BLaER1 treated with 17β-estradiol and CSF1 and Interleukin-3, amounts not matched to agents 10 nM and 100 nM (cell line): ENCODE data around the gene MAPK4.

Source experiments
- H3K27ac ChIP-seq, 11 experiments: shearing (Covaris generic); formaldehyde crosslinking; 2 replicates each; pipeline ENCODE4 v1.8.1; 2022
- H3K27me3 ChIP-seq, 11 experiments: shearing (Covaris generic); formaldehyde crosslinking; 2 replicates each; pipeline ENCODE4 v1.8.1; 2022
- H3K36me3 ChIP-seq, 11 experiments: shearing (Covaris generic); formaldehyde crosslinking; 2 replicates each; pipeline ENCODE4 v1.8.1; 2022
- H3K4me1 ChIP-seq, 10 experiments: shearing (Covaris generic); formaldehyde crosslinking; 2 replicates each; pipeline ENCODE4 v1.8.1; 2022
- H3K4me2 ChIP-seq, 11 experiments: shearing (Covaris generic); formaldehyde crosslinking; 2 replicates each; pipeline ENCODE4 v1.8.1; 2022
- H3K4me3 ChIP-seq, 10 experiments: shearing (Covaris generic); formaldehyde crosslinking; 2 replicates each; pipeline ENCODE4 v1.8.1; 2022
- H3K9ac ChIP-seq, 11 experiments: shearing (Covaris generic); formaldehyde crosslinking; 2 replicates each; pipeline ENCODE4 v1.8.1; 2022
- H3K9me3 ChIP-seq, 11 experiments: shearing (Covaris generic); formaldehyde crosslinking; replicated peaks in 1 of 11; 2 replicates each; pipeline ENCODE4 v1.8.1; 2022
- H4K20me1 ChIP-seq, 11 experiments: shearing (Covaris generic); formaldehyde crosslinking; 2 replicates each; pipeline ENCODE4 v1.8.1; 2022
- Cebpa-rat ChIP-seq, 11 experiments: shearing (Covaris generic); IDR thresholded peaks; 2 replicates each; pipeline ENCODE4 v1.8.1; 2022

MAPK4 gene

GRCh38 chr18:50729376-50729775, 169.5 kb downstream of the MAPK4 start:
- Histone ChIP-seq H3K4me1 (peaks cover 16 to 29% (median 25%) of the 10 kb centered on the region in 10 experiments), H4K20me1 (no peaks in the 10 kb centered on the region), H3K9ac (no peak overlapping the region), H3K27ac (no peak overlapping the region), H3K4me3 (no peak overlapping the region), H3K27me3 (no peaks in the 10 kb centered on the region), H3K9me3 (peaks cover 0 to 15% (median 11%) of the 10 kb centered on the region in 11 experiments; a peak in 13 of 22 replicates), H3K4me2 (no peak overlapping the region), H3K36me3 (no peaks in the 10 kb centered on the region)
- no peak for TF ChIP-seq Cebpa-rat (IDR thresholded peaks at IDR 0.05)

- Histone ChIP-seq H3K9ac (no peak overlapping the region), H3K4me1 (peaks cover 16 to 29% (median 25%) of the 10 kb centered on the region in 10 experiments), H4K20me1 (no peaks in the 10 kb centered on the region), H3K36me3 (no peaks in the 10 kb centered on the region), H3K4me3 (no peak overlapping the region), H3K9me3 (peaks cover 0 to 15% (median 11%) of the 10 kb centered on the region in 11 experiments; a peak in 13 of 22 replicates), H3K4me2 (no peak overlapping the region), H3K27me3 (no peaks in the 10 kb centered on the region), H3K27ac (no peak overlapping the region)
- no peak for TF ChIP-seq Cebpa-rat (IDR thresholded peaks at IDR 0.05)
Observed at GRCh38 chr18:50729986-50730385, 170.1 kb downstream of the MAPK4 start.

GRCh38 chr18:50734342-50734741, 174.5 kb downstream of the MAPK4 start:
- no peak overlapping the region for H3K9ac ChIP-seq

GRCh38 chr18:50734886-50735285, 175.0 kb downstream of the MAPK4 start:
- Histone ChIP-seq H3K9me3 (peaks cover 0 to 11% (median 0%) of the 10 kb centered on the region in 11 experiments; a peak in 5 of 22 replicates), H3K36me3 (no peaks in the 10 kb centered on the region), H3K9ac (no peak overlapping the region), H3K4me1 (no peaks in the 10 kb centered on the region), H3K27ac (no peak overlapping the region), H3K4me2 (no peak overlapping the region), H3K4me3 (no peak overlapping the region), H3K27me3 (no peaks in the 10 kb centered on the region), H4K20me1 (no peaks in the 10 kb centered on the region)
- TF ChIP-seq Cebpa-rat (IDR thresholded peaks at IDR 0.05), result no peak

More at GRCh38 chr18:50734342-50734741, 174.5 kb downstream of the MAPK4 start:
- Histone ChIP-seq H3K4me2 (no peak overlapping the region), H3K27ac (no peak overlapping the region), H4K20me1 (no peaks in the 10 kb centered on the region), H3K36me3 (no peaks in the 10 kb centered on the region), H3K27me3 (no peaks in the 10 kb centered on the region), H3K4me3 (no peak overlapping the region), H3K4me1 (no peaks in the 10 kb centered on the region), H3K9me3 (peaks cover 0 to 16% (median 4%) of the 10 kb centered on the region in 11 experiments; a peak in 12 of 22 replicates)
- no peak for TF ChIP-seq Cebpa-rat (IDR thresholded peaks at IDR 0.05)

GRCh38 chr18:50737127-50737526, 177.2 kb downstream of the MAPK4 start:
- no peaks in the 10 kb centered on the region for H3K27me3 ChIP-seq
- no peak overlapping the region for H3K4me3 ChIP-seq
- H3K27ac ChIP-seq, result no peak overlapping the region
- H3K9me3 ChIP-seq, result peaks cover 0 to 10% (median 0%) of the 10 kb centered on the region in 11 experiments; a peak in 5 of 22 replicates
- no peaks in the 10 kb centered on the region for H3K36me3 ChIP-seq
- H3K9ac ChIP-seq, result no peak overlapping the region
- no peak for TF ChIP-seq Cebpa-rat (IDR thresholded peaks at IDR 0.05)
- no peaks in the 10 kb centered on the region for H4K20me1 ChIP-seq
- H3K4me2 ChIP-seq, result no peak overlapping the region
- H3K4me1 ChIP-seq, result peaks cover 0 to 4% (median 0%) of the 10 kb centered on the region in 10 experiments; a peak in 4 of 20 replicates

- no peaks in the 10 kb centered on the region for H3K36me3 ChIP-seq
Observed at GRCh38 chr18:50738098-50738757, 178.3 kb downstream of the MAPK4 start.

GRCh38 chr18:50742952-50743351, 183.1 kb downstream of the MAPK4 start:
- H3K4me1 ChIP-seq, result peaks cover 0 to 28% (median 0%) of the 10 kb centered on the region in 10 experiments; a peak in 6 of 20 replicates
- TF ChIP-seq Cebpa-rat (IDR thresholded peaks at IDR 0.05), result no peak
- H3K4me3 ChIP-seq, result no peak overlapping the region
- H3K9ac ChIP-seq, result peak overlapping the region in 2 of 11 experiments; percentile 47 to 48; a peak in 3 of 22 replicates
- H3K36me3 ChIP-seq, result no peaks in the 10 kb centered on the region
- H3K4me2 ChIP-seq, result peak overlapping the region in 3 of 11 experiments; percentile 60 to 78 (median 68); a peak in 6 of 22 replicates
- H4K20me1 ChIP-seq, result no peaks in the 10 kb centered on the region
- peak overlapping the region in 4 of 11 experiments; percentile 46 to 78 (median 72); a peak in 8 of 22 replicates for H3K27ac ChIP-seq
- peaks cover 0 to 16% (median 11%) of the 10 kb centered on the region in 11 experiments; a peak in 16 of 22 replicates for H3K9me3 ChIP-seq
- H3K27me3 ChIP-seq, result no peaks in the 10 kb centered on the region

More at GRCh38 chr18:50738098-50738757, 178.3 kb downstream of the MAPK4 start:
- TF ChIP-seq Cebpa-rat (IDR thresholded peaks at IDR 0.05), result no peak
- Histone ChIP-seq H3K4me3 (no peak overlapping the region), H3K27ac (no peak overlapping the region), H3K4me1 (peaks cover 0 to 13% (median 0%) of the 10 kb centered on the region in 10 experiments; a peak in 6 of 20 replicates), H3K9ac (no peak overlapping the region), H3K9me3 (peaks cover 0 to 18% (median 10%) of the 10 kb centered on the region in 11 experiments; a peak in 15 of 22 replicates), H3K4me2 (no peak overlapping the region), H3K27me3 (no peaks in the 10 kb centered on the region), H4K20me1 (no peaks in the 10 kb centered on the region)

- Histone ChIP-seq H3K36me3 (no peaks in the 10 kb centered on the region), H4K20me1 (no peaks in the 10 kb centered on the region), H3K4me3 (no peak overlapping the region), H3K4me1 (peaks cover 0 to 28% (median 0%) of the 10 kb centered on the region in 10 experiments; a peak in 6 of 20 replicates), H3K27ac (peak overlapping the region in 3 of 11 experiments; percentile 72 to 78 (median 73); a peak in 5 of 22 replicates), H3K9me3 (peaks cover 0 to 22% (median 15%) of the 10 kb centered on the region in 11 experiments; a peak in 17 of 22 replicates), H3K4me2 (peak overlapping the region in 3 of 11 experiments; percentile 60 to 78 (median 68); a peak in 6 of 22 replicates), H3K27me3 (no peaks in the 10 kb centered on the region), H3K9ac (peak overlapping the region in 2 of 11 experiments; percentile 47 to 48; a peak in 1 of 22 replicates)
- TF ChIP-seq Cebpa-rat (IDR thresholded peaks at IDR 0.05), result no peak
Observed at GRCh38 chr18:50744253-50744652, 184.4 kb downstream of the MAPK4 start.

GRCh38 chr18:50745945-50746344, 186.1 kb downstream of the MAPK4 start:
- no peak overlapping the region for H3K4me2 ChIP-seq
- H3K27ac ChIP-seq, result no peak overlapping the region
- no peak overlapping the region for H3K4me3 ChIP-seq
- H4K20me1 ChIP-seq, result no peaks in the 10 kb centered on the region
- peaks cover 0 to 22% (median 15%) of the 10 kb centered on the region in 11 experiments; a peak in 17 of 22 replicates for H3K9me3 ChIP-seq
- H3K27me3 ChIP-seq, result no peaks in the 10 kb centered on the region
- no peak for TF ChIP-seq Cebpa-rat (IDR thresholded peaks at IDR 0.05)
- H3K9ac ChIP-seq, result no peak overlapping the region
- peaks cover 0 to 28% (median 0%) of the 10 kb centered on the region in 10 experiments; a peak in 6 of 20 replicates for H3K4me1 ChIP-seq
- no peaks in the 10 kb centered on the region for H3K36me3 ChIP-seq
